ENCODE results near the gene CYP2C18.

- TF ChIP-seq JUN (CRISPR knock-in tag; IDR thresholded peaks at IDR 0.05) (no peak), NBN (conservative IDR thresholded peaks at IDR 0.05) (no peak)
- TF ChIP-seq, protein P1, sequence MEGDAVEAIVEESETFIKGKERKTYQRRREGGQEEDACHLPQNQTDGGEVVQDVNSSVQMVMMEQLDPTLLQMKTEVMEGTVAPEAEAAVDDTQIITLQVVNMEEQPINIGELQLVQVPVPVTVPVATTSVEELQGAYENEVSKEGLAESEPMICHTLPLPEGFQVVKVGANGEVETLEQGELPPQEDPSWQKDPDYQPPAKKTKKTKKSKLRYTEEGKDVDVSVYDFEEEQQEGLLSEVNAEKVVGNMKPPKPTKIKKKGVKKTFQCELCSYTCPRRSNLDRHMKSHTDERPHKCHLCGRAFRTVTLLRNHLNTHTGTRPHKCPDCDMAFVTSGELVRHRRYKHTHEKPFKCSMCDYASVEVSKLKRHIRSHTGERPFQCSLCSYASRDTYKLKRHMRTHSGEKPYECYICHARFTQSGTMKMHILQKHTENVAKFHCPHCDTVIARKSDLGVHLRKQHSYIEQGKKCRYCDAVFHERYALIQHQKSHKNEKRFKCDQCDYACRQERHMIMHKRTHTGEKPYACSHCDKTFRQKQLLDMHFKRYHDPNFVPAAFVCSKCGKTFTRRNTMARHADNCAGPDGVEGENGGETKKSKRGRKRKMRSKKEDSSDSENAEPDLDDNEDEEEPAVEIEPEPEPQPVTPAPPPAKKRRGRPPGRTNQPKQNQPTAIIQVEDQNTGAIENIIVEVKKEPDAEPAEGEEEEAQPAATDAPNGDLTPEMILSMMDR (CRISPR knock-in tag; IDR thresholded peaks at IDR 0.05): no peak
- TF ChIP-seq, protein P2, sequence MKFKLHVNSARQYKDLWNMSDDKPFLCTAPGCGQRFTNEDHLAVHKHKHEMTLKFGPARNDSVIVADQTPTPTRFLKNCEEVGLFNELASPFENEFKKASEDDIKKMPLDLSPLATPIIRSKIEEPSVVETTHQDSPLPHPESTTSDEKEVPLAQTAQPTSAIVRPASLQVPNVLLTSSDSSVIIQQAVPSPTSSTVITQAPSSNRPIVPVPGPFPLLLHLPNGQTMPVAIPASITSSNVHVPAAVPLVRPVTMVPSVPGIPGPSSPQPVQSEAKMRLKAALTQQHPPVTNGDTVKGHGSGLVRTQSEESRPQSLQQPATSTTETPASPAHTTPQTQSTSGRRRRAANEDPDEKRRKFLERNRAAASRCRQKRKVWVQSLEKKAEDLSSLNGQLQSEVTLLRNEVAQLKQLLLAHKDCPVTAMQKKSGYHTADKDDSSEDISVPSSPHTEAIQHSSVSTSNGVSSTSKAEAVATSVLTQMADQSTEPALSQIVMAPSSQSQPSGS (CRISPR knock-in tag; IDR thresholded peaks at IDR 0.05): no peak
These were observed 38.2 kb upstream of the CYP2C18 start for GRCh38 chr10:94645285-94645684.
